Measurements from ENCODE around the gene RHOBTB3. TPM values are rescaled to one million over a fixed set of nuclear protein-coding genes. Genes with fewer than 3 reads are reported as not detected.

The RHOBTB3 gene
- total RNA-seq, 2 donors from 2014 or later: 56.2 to 89.9 TPM

- Histone ChIP-seq H3K27me3 (no peaks in the 10 kb centered on the region), H3K4me1 (peaks cover 0 to 25% of the 10 kb centered on the region in 2 donors), H3K27ac (no peak overlapping the region), H3K36me3 (peaks cover 12% of the 10 kb centered on the region), H3K9me3 (no peaks in the 10 kb centered on the region), H3K4me3 (no peak overlapping the region)
- no peak for DNase-seq (ENCODE audit: low spot score)
- no peak for TF ChIP-seq CTCF (IDR thresholded peaks at IDR 0.05)
Observed at GRCh38 chr5:95762652-95763041, 31.5 kb downstream of the RHOBTB3 start.

GRCh38 chr5:95763941-95764340, 32.8 kb downstream of the RHOBTB3 start:
- peaks cover 0 to 25% of the 10 kb centered on the region in 2 donors for H3K4me1 ChIP-seq

GRCh38 chr5:95768731-95769130, 37.6 kb downstream of the RHOBTB3 start:
- H3K27ac ChIP-seq: no peak overlapping the region
- peaks cover 35% of the 10 kb centered on the region for H3K36me3 ChIP-seq

More at GRCh38 chr5:95763941-95764340, 32.8 kb downstream of the RHOBTB3 start:
- no peaks in the 10 kb centered on the region for H3K27me3 ChIP-seq
- no peak overlapping the region for H3K27ac ChIP-seq
- no peak overlapping the region for H3K4me3 ChIP-seq
- TF ChIP-seq CTCF (IDR thresholded peaks at IDR 0.05): no peak
- no peaks in the 10 kb centered on the region for H3K9me3 ChIP-seq
- DNase-seq (ENCODE audit: low spot score): no peak
- H3K36me3 ChIP-seq: peaks cover 24% of the 10 kb centered on the region

GRCh38 chr5:95770830-95771708, 39.9 kb downstream of the RHOBTB3 start:
- Histone ChIP-seq H3K4me3 (no peak overlapping the region), H3K4me1 (peaks cover 0 to 28% of the 10 kb centered on the region in 2 donors), H3K36me3 (peaks cover 24% of the 10 kb centered on the region), H3K27me3 (no peaks in the 10 kb centered on the region), H3K9me3 (no peaks in the 10 kb centered on the region), H3K27ac (peak overlapping the region; percentile 65 to 80)
- DNase-seq (ENCODE audit: low spot score): no peak
- no peak for TF ChIP-seq CTCF (IDR thresholded peaks at IDR 0.05)

More at GRCh38 chr5:95768731-95769130, 37.6 kb downstream of the RHOBTB3 start:
- TF ChIP-seq CTCF (IDR thresholded peaks at IDR 0.05): no peak
- H3K27me3 ChIP-seq: no peaks in the 10 kb centered on the region
- H3K4me3 ChIP-seq: no peak overlapping the region
- DNase-seq (ENCODE audit: low spot score): no peak
- H3K4me1 ChIP-seq: peaks cover 0 to 25% of the 10 kb centered on the region in 2 donors
- H3K9me3 ChIP-seq: no peaks in the 10 kb centered on the region

- Histone ChIP-seq H3K27ac (peak overlapping the region; percentile 65 to 80), H3K27me3 (no peaks in the 10 kb centered on the region), H3K9me3 (no peaks in the 10 kb centered on the region), H3K4me3 (no peak overlapping the region), H3K36me3 (peaks cover 24% of the 10 kb centered on the region), H3K4me1 (peaks cover 0 to 28% of the 10 kb centered on the region in 2 donors)
- no peak for DNase-seq (ENCODE audit: low spot score)
- TF ChIP-seq CTCF (IDR thresholded peaks at IDR 0.05): no peak
Observed at GRCh38 chr5:95771892-95772291, 40.8 kb downstream of the RHOBTB3 start.
